GM18858 (cell line): ENCODE data around the gene SLC27A1.
A peak's percentile ranks its signal among the peaks of the same experiment; 100 is the strongest.
"Not testable (repeated sequence)": the region's sequence is repeated elsewhere in the genome, so short reads cannot be mapped to it uniquely, and the experiment has no call there.

Experiments
- ATAC-seq: cut with Tn5 transposase; IDR thresholded peaks from one replicate; pipeline ENCODE4 v1.9.1; 2021; ENCODE audit not compliant: unreplicated experiment

Gene SLC27A1

GRCh38 chr19:17538684-17539237 lies 68.4 kb downstream of the SLC27A1 start:
- ATAC-seq: no peak

- no peak for ATAC-seq
These were observed 69.2 kb downstream of the SLC27A1 start for GRCh38 chr19:17539238-17540117.

- ATAC-seq: no peak
These were observed 69.8 kb downstream of the SLC27A1 start for GRCh38 chr19:17540174-17540573.

GRCh38 chr19:17541184-17541759 lies 70.9 kb downstream of the SLC27A1 start:
- no peak for ATAC-seq

GRCh38 chr19:17542042-17542441 lies 71.7 kb downstream of the SLC27A1 start:
- ATAC-seq: no peak

- ATAC-seq: no peak
These were observed 72.7 kb downstream of the SLC27A1 start for GRCh38 chr19:17542793-17543582.

GRCh38 chr19:17543986-17544385 lies 73.7 kb downstream of the SLC27A1 start:
- no peak for ATAC-seq

- no peak for ATAC-seq
These were observed 74.1 kb downstream of the SLC27A1 start for GRCh38 chr19:17544418-17544817.

- no peak for ATAC-seq
These were observed 77.8 kb downstream of the SLC27A1 start for GRCh38 chr19:17548145-17548544.

GRCh38 chr19:17549085-17549740 lies 78.9 kb downstream of the SLC27A1 start:
- no peak for ATAC-seq

GRCh38 chr19:17550076-17550667 lies 79.8 kb downstream of the SLC27A1 start:
- no peak for ATAC-seq

- not testable (repeated sequence) for ATAC-seq
These were observed 82.4 kb downstream of the SLC27A1 start for GRCh38 chr19:17552735-17553134.

- ATAC-seq: no peak
These were observed 82.9 kb downstream of the SLC27A1 start for GRCh38 chr19:17553256-17553655.

GRCh38 chr19:17554968-17555479 lies 84.7 kb downstream of the SLC27A1 start:
- peak; percentile 21 for ATAC-seq

GRCh38 chr19:17555480-17555928 lies 85.2 kb downstream of the SLC27A1 start, which contains the start of gene COLGALT1:
Gene COLGALT1 (plus strand): TSS chr19:17555649. CDS start chr19:17555714, 65 bp downstream.
- ATAC-seq: peak; percentile 63
